ENCODE results near the gene UPF3B. TPM values are rescaled to one million over a fixed set of nuclear protein-coding genes. Genes with fewer than 3 reads are reported as not detected.

Gene UPF3B
- total RNA-seq, 1 donor from 2014 or later: 6.3 TPM

DNA sequence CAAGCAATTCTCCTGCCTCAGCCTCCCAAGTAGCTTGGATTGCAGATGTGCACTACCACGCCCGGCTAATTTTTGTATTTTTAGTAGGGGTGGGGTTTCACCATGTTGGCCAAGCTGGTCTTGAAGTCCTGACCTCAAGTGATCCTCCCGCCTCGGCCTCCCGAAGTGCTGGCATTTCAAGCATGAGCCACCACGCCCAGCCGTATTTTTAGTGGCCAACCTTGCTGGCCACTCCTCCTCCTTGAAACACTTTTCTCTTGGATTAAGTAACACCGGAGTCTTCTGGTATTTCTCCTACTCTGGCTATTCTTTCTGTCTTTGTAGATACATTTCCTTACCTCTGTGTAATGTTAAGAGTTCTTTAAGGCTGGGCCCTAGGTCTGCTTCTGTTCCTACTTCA is 50.2 kb downstream of the UPF3B start:
- intact Hi-C loops (cut with DNase I): no loop called here

DNA sequence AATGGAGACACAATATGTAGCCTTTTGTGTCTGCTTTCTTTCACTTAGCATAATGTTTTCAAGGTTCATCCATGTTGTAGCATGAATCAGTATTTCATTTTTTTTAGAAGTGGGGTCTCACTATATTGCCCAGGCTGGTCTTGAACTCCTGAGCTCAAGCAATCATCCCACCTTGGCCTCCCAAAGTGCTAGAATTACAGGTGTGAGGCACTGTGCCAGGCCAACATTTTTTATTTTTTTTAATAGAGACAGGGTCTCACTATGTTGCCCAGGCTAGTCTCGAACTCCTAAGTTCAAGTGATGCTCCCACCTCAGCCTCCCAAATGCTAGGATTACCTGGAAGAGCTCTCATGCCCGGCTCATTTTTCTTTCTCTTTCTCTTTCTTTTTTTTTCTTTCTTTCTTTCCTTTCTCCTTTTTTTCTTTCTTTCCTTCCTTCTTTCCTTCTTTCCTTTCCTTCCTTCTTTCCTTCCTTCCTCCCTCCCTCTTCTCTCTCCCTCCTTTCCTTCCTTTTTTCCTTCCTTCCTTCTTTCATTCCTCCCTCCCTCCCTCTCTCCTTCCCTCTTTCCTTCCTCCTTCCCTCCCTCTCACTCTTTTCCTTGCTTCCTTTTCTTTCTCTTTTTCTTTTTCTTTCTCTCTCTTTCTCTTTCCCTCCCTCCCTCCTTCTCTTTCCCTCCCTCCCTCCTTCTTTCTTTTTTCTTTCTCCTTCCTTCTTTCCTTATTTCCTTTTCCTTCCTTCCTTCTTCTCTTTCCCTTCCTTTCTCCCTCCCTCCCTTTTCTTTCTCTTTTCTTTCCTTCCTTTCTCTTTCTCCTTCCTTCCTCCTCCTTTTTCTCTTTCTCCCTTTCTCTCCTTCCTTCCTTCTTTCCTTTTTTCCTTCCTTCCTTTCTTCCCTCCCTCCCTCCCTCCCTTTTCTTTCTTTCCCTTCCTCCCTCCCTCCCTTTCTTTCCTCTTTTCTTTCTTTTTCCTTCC is 51.2 kb downstream of the UPF3B start:
- intact Hi-C loops (cut with DNase I): no loop called here
- TF ChIP-seq, protein P1, sequence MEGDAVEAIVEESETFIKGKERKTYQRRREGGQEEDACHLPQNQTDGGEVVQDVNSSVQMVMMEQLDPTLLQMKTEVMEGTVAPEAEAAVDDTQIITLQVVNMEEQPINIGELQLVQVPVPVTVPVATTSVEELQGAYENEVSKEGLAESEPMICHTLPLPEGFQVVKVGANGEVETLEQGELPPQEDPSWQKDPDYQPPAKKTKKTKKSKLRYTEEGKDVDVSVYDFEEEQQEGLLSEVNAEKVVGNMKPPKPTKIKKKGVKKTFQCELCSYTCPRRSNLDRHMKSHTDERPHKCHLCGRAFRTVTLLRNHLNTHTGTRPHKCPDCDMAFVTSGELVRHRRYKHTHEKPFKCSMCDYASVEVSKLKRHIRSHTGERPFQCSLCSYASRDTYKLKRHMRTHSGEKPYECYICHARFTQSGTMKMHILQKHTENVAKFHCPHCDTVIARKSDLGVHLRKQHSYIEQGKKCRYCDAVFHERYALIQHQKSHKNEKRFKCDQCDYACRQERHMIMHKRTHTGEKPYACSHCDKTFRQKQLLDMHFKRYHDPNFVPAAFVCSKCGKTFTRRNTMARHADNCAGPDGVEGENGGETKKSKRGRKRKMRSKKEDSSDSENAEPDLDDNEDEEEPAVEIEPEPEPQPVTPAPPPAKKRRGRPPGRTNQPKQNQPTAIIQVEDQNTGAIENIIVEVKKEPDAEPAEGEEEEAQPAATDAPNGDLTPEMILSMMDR (IDR thresholded peaks at IDR 0.05): no peak
- no peaks in the 10 kb centered on the region for H3K27me3 ChIP-seq
- H3K4me3 ChIP-seq: no peak overlapping the region
- H3K9me3 ChIP-seq: no peaks in the 10 kb centered on the region
- ATAC-seq (no peak), DNase-seq (no peak)
- no peak overlapping the region for H3K27ac ChIP-seq
- H3K36me3 ChIP-seq: no peaks in the 10 kb centered on the region
- no peaks in the 10 kb centered on the region for H3K4me1 ChIP-seq

More for the DNA sequence above, 50.2 kb downstream of the UPF3B start:
- Histone ChIP-seq H3K4me3 (no peak overlapping the region), H3K27ac (no peak overlapping the region), H3K9me3 (no peaks in the 10 kb centered on the region), H3K4me1 (no peaks in the 10 kb centered on the region), H3K27me3 (no peaks in the 10 kb centered on the region), H3K36me3 (no peaks in the 10 kb centered on the region)
- TF ChIP-seq, protein P1 (IDR thresholded peaks at IDR 0.05): no peak
- no peak for ATAC-seq
- DNase-seq: no peak

DNA sequence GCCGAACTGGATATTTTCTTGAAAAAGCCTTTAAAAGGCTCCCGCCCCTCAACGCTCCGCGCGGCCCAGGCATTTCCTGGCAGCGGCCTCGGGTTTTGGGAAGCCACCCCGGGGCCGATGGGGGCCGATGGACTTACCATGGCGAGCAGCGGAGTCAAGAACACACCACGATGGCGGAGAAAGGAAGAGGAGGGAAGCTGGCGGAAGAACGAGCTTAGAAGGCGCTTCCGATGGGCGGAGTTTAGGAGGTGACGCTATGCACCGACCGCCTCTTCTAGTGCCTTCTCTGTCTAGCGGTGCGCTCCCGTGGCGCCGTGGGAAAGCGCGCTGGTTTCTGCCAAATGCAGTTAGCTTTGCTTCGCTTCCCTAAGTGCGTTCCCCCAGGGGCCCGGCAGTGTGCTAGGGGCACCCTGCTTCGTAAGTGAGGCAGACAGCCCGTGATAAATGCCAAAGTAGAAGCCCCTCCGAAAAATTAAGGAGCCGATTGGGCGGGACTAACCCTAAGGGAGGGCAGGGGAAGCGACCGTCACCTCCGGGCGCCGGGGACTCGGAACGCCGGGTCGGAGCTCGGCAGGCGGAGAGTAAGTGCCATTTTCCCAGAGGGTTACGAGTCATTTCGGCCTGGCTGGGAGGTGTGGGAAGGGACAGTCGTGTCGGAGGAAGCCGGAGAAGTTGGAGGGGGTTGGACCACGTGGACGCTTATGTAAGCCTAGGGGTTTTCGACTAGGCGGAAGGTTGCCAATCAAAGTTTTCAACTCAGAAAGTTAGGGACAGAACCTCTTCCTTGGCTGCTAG is 61.1 kb downstream of the UPF3B start, which contains the start of gene RPL39:
TSS of gene RPL39 (minus strand) at position 194 of the 795 bp plus-strand sequence. CDS start at position 140, 54 bp downstream.
- peak; percentile 97 for ATAC-seq
- no peaks in the 10 kb centered on the region for H3K27me3 ChIP-seq
- peak within 1 kb of the TSS; percentile 67 for H3K4me3 ChIP-seq
- H3K9me3 ChIP-seq: no peaks in the 10 kb centered on the region
- DNase-seq: peak; percentile 91
- TF ChIP-seq, protein P1 (IDR thresholded peaks at IDR 0.05): no peak
- H3K27ac ChIP-seq: peak within 1 kb of the TSS; percentile 93
- peaks cover 15% of the 10 kb centered on the region for H3K4me1 ChIP-seq
- intact Hi-C loops (cut with DNase I): no loop called here
- H3K36me3 ChIP-seq: peaks cover 32% of the 10 kb centered on the region

DNA sequence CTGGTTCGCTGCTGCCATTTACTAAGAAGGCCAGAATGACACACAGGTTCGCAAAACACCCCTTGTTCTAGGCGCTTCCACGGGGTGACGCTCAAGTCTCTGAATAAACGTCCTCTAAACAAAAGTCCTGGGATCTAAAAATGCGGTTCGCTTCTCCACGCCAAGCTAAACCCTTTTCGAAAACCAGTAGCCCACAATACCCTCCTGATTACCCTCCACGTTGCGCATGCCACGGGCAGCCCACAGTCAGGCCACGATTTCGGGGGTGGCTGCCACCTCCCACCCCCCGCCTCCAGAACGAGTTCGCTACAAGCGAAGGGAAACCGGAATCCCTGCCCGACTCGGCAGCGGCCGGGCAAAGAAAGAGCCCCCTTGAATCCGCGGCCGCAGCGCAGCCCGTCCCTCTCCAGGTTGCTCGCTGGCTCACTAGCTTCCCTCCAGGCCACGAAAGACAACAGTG is 61.8 kb downstream of the UPF3B start:
- Histone ChIP-seq H3K27ac (peak overlapping the region; percentile 93), H3K4me1 (peaks cover 15% of the 10 kb centered on the region), H3K27me3 (no peaks in the 10 kb centered on the region), H3K9me3 (no peaks in the 10 kb centered on the region), H3K4me3 (peak overlapping the region; percentile 67), H3K36me3 (peaks cover 35% of the 10 kb centered on the region)
- intact Hi-C loops (cut with DNase I): no loop called here
- DNase-seq (no peak), ATAC-seq (peak; percentile 48)
- TF ChIP-seq, protein P1 (IDR thresholded peaks at IDR 0.05): peak; percentile 21

DNA sequence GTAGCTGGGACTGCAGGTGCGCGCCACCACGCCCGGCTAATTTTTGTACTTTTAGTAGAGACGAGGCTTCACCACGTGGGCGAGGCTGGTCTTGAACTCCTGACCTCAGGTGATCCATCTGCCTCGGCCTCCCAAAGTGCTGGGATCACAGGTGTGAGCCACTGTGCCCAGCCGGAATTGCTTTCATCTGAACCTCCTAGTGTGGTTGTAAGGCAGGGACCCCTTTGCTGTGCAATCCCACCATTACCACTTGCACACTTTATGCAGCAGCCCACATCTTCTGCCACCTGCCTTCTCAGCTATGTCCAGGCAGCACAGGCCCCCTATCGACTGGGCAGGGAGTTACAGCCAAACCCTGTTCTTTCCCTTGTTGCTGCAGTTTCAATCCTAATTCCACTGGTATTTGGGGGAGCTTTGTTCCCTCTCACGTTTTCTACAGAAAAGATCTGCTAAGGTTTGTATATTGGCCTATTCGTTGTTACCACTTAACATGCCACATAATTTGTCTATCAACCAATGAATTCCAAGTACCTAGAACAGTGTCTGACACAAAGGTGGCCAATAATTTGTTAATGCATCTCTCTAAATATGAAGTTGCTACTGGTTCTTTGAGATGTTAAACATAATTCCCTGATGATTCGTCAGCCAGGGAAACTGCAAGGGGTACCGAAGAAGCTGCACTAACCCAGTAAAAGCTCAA is 67.9 kb downstream of the UPF3B start:
- H3K36me3 ChIP-seq: peaks cover 47% of the 10 kb centered on the region
- H3K9me3 ChIP-seq: no peaks in the 10 kb centered on the region
- peaks cover 15% of the 10 kb centered on the region for H3K4me1 ChIP-seq
- TF ChIP-seq, protein P1 (IDR thresholded peaks at IDR 0.05): peak; percentile 42
- peak; percentile 60 for DNase-seq
- intact Hi-C loops (cut with DNase I): no loop called here
- H3K4me3 ChIP-seq: no peak overlapping the region
- H3K27ac ChIP-seq: no peak overlapping the region
- H3K27me3 ChIP-seq: no peaks in the 10 kb centered on the region
- ATAC-seq: peak; percentile 74

Data from upper lobe of right lung (tissue), 1 donor.